Left ventricle myocardium inferior (tissue), 1 donor: Measurements from ENCODE around the gene DYSF. TPM values are rescaled to one million over a fixed set of nuclear protein-coding genes. Genes with fewer than 3 reads are reported as not detected.

Experiments used
- DNase-seq: peaks from one replicate; pipeline ENCODE4 v3.0.0-alpha.2; 2020
- H3K27ac ChIP-seq: fragments of 200-600 bp; replicated peaks from 2 replicates; pipeline ENCODE4 v1.8.0; 2021
- H3K27me3 ChIP-seq: fragments of 200-600 bp; 2 replicates; pipeline ENCODE4 v1.8.0; 2021; ENCODE audit warnings: low read depth
- H3K36me3 ChIP-seq: fragments of 200-600 bp; 2 replicates; pipeline ENCODE4 v1.8.0; 2021
- H3K4me1 ChIP-seq: fragments of 200-600 bp; 2 replicates; pipeline ENCODE4 v1.8.0; 2021
- H3K4me3 ChIP-seq: fragments of 200-600 bp; 2 replicates; pipeline ENCODE4 v1.8.0; 2021; ENCODE audit warnings: mild to moderate bottlenecking, moderate library complexity
- H3K9me3 ChIP-seq: fragments of 200-600 bp; replicated peaks from 2 replicates; pipeline ENCODE4 v1.8.0; 2021
- intact Hi-C: fragments of 100-400 bp; cut with micrococcal nuclease; formaldehyde crosslinking; loops from one replicate; pipeline ENCODE4 v1.11.0; 2022
- total RNA-seq: library from RNA; stranded (reverse); fragmentation: NEBNext Ultra II Directional; extraction: Animal tissue kit (Norgen Biotek cat#: 25700); gene quantifications from one replicate; pipeline ENCODE4 v1.2.1, GENCODE V29; 2021
- TF ChIP-seq, protein P1 (sequence below): fragments of 200-600 bp; IDR thresholded peaks from 2 replicates; pipeline ENCODE4 v1.8.0; 2021; ENCODE audit warnings: antibody characterized with exemption, mild to moderate bottlenecking, borderline replicate concordance
- donor health status: DM: no; HTN: yes; CAD: no; lungs with severe emphysema.

Gene DYSF
- total RNA-seq, 1 donor from 2014 or later: 48.2 TPM

DNA sequence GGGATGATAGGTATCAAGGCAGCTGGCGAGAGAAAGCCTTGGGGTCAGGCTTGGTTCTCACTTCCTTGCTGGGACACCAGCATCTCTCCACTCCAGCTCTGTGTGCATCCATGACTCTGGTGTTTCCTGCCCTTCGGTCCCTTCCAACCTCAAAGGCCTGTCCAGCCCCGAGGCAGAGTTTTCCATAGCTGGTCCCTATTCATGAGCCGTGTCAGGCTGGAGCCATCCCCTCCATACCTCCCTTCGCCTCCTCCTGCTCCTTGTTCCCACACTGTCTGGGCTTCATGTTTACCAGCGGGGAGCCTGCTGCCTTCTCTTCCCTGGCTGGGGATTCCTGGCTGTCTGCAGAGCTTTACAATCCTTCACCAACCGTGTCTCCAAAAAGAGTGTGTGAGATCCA is 51.2 kb downstream of the DYSF start:
- intact Hi-C loops: loop anchor here (5.0 kb wide), 1 partner anchor 42 kb away; no protein-coding TSS in a partner anchor
- Histone ChIP-seq H3K4me3 (no peak overlapping the region), H3K36me3 (no peaks in the 10 kb centered on the region), H3K4me1 (peaks cover 78% of the 10 kb centered on the region), H3K27ac (peak overlapping the region; percentile 91), H3K9me3 (no peaks in the 10 kb centered on the region), H3K27me3 (no peaks in the 10 kb centered on the region)
- TF ChIP-seq, protein P1, sequence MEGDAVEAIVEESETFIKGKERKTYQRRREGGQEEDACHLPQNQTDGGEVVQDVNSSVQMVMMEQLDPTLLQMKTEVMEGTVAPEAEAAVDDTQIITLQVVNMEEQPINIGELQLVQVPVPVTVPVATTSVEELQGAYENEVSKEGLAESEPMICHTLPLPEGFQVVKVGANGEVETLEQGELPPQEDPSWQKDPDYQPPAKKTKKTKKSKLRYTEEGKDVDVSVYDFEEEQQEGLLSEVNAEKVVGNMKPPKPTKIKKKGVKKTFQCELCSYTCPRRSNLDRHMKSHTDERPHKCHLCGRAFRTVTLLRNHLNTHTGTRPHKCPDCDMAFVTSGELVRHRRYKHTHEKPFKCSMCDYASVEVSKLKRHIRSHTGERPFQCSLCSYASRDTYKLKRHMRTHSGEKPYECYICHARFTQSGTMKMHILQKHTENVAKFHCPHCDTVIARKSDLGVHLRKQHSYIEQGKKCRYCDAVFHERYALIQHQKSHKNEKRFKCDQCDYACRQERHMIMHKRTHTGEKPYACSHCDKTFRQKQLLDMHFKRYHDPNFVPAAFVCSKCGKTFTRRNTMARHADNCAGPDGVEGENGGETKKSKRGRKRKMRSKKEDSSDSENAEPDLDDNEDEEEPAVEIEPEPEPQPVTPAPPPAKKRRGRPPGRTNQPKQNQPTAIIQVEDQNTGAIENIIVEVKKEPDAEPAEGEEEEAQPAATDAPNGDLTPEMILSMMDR: no peak
- no peak for DNase-seq

DNA sequence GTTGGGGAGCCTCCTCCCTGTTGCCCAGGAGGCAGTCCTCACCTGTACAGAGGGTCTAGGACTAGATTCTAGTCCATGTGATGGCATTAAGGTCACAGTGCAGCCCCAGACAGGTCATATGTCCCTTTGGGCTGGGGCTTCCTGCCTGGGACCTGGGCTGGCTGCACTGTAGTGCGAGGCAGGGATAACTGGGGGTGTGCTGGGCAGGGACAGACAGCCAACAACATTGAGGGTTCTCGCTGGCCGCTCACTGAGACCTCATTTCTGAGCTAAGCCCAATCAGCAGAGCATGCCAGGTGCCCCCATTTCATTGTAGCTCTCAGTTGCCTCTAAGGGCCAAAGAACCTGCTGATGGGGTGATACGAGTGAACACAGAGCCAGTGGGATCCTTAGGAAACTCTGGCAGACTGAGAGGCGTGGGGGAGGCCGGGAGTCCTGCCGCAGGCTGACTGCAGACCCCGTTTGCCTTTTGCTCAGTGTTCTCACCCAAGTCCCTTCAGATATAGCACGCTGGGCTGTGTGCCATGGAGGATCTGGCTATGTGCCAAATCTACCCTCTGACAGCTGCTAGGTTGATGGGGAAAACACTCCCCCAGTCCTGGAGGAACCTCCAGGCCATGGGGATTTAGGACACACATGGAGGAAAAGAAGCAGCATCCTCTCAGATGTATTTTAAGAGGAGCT is 51.9 kb downstream of the DYSF start:
- Histone ChIP-seq H3K9me3 (no peaks in the 10 kb centered on the region), H3K4me1 (peaks cover 77% of the 10 kb centered on the region), H3K27ac (peak overlapping the region; percentile 91), H3K4me3 (no peak overlapping the region), H3K36me3 (no peaks in the 10 kb centered on the region), H3K27me3 (no peaks in the 10 kb centered on the region)
- peak; percentile 51 for DNase-seq
- TF ChIP-seq, protein P1: no peak
- intact Hi-C loops: loop anchor here (5.0 kb wide), 1 partner anchor 43 kb away; no protein-coding TSS in a partner anchor

DNA sequence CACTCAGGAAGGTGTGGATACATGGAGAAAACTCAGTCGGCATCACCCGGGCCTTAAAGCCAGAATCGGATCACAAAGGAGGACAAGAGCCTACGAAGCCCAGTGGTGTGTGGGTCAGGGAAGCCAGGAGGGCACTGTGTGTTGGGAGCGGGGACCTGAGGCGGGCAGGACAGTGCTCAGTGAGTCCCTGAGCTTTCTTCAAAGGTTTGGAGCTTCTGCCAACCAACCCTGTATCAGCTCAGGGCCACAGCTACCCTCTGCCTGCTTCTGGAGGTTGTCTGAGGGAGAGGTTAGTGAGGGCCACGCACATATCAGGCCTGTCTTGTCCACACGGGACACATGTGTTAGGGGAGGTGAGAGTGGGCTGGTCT is 52.4 kb downstream of the DYSF start:
- DNase-seq: no peak
- TF ChIP-seq, protein P1: no peak
- no peaks in the 10 kb centered on the region for H3K9me3 ChIP-seq
- H3K27me3 ChIP-seq: no peaks in the 10 kb centered on the region
- H3K4me1 ChIP-seq: peaks cover 77% of the 10 kb centered on the region
- intact Hi-C loops: loop anchor here (5.0 kb wide), 1 partner anchor 43 kb away; no protein-coding TSS in a partner anchor
- H3K27ac ChIP-seq: peak overlapping the region; percentile 91
- no peak overlapping the region for H3K4me3 ChIP-seq
- H3K36me3 ChIP-seq: no peaks in the 10 kb centered on the region

DNA sequence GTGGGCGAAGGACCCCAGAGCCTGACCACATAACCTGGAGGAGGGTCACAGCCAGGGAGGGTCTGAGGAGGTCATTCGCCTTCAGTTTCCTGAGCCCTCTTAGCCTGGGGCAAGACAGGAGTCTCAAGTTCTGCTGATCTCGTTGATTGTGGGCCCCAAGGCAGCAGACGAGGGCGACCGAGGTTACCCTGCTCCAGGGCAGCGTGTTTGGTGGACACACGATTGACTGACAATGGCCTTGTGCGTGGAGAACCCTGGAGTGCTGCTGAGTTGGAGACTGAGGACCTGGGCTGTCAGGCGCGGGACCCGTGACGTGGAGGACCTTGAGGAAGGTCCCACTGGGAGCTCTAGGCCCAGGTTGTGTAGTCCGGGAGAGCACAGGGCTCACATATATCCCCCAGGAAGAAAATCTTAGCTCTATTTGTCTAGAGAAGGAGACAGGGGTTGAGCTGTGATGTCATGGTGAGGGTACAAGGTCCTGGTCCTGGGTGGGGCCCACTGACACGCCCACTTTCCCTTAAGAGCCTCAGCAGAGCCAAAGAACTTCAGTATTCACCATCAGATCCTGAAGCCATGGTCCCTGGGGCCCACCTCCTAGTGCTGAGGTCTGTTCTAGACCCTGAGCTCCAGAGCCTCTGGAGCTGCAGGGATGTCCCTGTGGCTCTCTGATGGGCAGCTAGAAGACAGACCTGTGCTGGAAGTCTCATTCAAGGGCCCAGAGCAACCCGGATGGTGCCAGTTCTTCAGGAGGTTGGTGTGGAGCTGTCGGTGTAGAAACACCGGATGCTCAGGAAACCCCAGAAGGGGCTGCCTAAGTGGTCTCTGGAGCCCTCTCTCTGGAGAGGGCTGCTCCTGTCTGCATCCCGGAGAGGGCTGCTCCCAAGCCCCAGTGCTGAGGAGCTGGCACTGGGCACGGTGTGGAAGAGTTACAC is 53.1 kb downstream of the DYSF start:
- no peak for DNase-seq
- Histone ChIP-seq H3K4me3 (no peak overlapping the region), H3K4me1 (peaks cover 70% of the 10 kb centered on the region), H3K9me3 (no peaks in the 10 kb centered on the region), H3K27ac (peak overlapping the region; percentile 91), H3K27me3 (no peaks in the 10 kb centered on the region), H3K36me3 (no peaks in the 10 kb centered on the region)
- TF ChIP-seq, protein P1: no peak
- intact Hi-C loops: loop anchor here (5.0 kb wide), 1 partner anchor 44 kb away; no protein-coding TSS in a partner anchor

DNA sequence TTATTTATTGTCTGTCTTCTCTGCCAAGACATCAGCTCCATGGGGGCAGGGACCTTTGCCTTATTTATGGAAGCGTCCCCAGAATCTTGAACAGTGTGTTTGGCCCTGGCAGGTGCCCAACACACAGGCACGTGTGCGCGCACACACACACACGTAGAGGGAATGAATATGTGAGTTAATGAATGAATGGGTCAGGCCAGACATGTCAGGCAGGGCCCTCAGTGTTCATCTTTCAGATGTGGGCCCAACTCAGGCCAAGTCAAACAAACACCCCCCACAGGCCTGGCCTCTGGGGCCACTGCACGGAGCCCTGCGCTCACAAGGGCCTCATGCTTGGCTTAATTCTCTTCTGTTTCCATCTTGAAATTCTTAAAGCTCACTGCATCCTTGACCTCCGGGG is 54.1 kb downstream of the DYSF start:
- DNase-seq: no peak
- H3K4me3 ChIP-seq: no peak overlapping the region
- H3K36me3 ChIP-seq: peaks cover 4% of the 10 kb centered on the region
- no peak overlapping the region for H3K27ac ChIP-seq
- H3K4me1 ChIP-seq: peaks cover 60% of the 10 kb centered on the region
- no peaks in the 10 kb centered on the region for H3K9me3 ChIP-seq
- H3K27me3 ChIP-seq: no peaks in the 10 kb centered on the region
- intact Hi-C loops: loop anchor here (5.0 kb wide), 1 partner anchor 45 kb away; no protein-coding TSS in a partner anchor
- TF ChIP-seq, protein P1: no peak
